Thoracic aorta (tissue), 2 donors: ENCODE results near the gene FAM193B. TPM values are rescaled to one million over a fixed set of nuclear protein-coding genes. Genes with fewer than 3 reads are reported as not detected.

Source experiments
- ATAC-seq: fragments of 150-250 bp; one replicate; pipeline ENCODE4 v1.8.0; 2017; ENCODE audit warnings: low read depth; ENCODE audit not compliant: insufficient number of reproducible peaks, low FRiP score
- DNase-seq: peaks from one replicate; pipeline ENCODE4 v3.0.0-alpha.2; 2020; ENCODE audit warnings: low spot score
- H3K27ac ChIP-seq, 2 donors: fragments of 200-600 bp; sonication (generic); 1 replicate in 1 of 2; 2 replicates in 1 of 2; pipeline ENCODE4 v1.5.1; 2016; ENCODE audit warnings: mild to moderate bottlenecking in 2 of 2, moderate library complexity in 2 of 2
- H3K27me3 ChIP-seq: fragments of 200-600 bp; sonication (generic); replicated peaks from 2 replicates; pipeline ENCODE4 v1.6.0; 2016; ENCODE audit warnings: mild to moderate bottlenecking; ENCODE audit not compliant: insufficient read depth
- H3K36me3 ChIP-seq: fragments of 200-600 bp; sonication (generic); one replicate; pipeline ENCODE4 v1.5.1; 2016
- H3K4me1 ChIP-seq, 2 donors: fragments of 200-600 bp; sonication (generic); 1 replicate in 1 of 2; 2 replicates in 1 of 2; pipeline versions ENCODE4 v1.5.1 to v1.6.0; 2016; ENCODE audit warnings: low read depth in 2 of 2, mild to moderate bottlenecking in 1 of 2; ENCODE audit not compliant: control insufficient read depth in 1 of 2
- H3K4me3 ChIP-seq: fragments of 200-600 bp; sonication (generic); 2 replicates; pipeline ENCODE4 v1.5.1; 2016; ENCODE audit warnings: mild to moderate bottlenecking
- H3K9me3 ChIP-seq: fragments of 200-600 bp; sonication (generic); 2 replicates; pipeline ENCODE4 v1.5.1; 2016
- CTCF ChIP-seq: fragments of 200-600 bp; sonication (generic); IDR thresholded peaks from one replicate; pipeline ENCODE4 v1.5.1; 2019; ENCODE audit warnings: antibody characterized with exemption
- total RNA-seq, 2 donors: library from RNA; depleted of rRNA; stranded (reverse); fragments of >200 nt; gene quantifications; one replicate each; pipeline versions ENCODE4 v1.1.0 to v1.2.3, GENCODE V29; 2016

FAM193B gene
- total RNA-seq, 2 donors from 2014 or later: 76.6 to 103 TPM

- H3K36me3 ChIP-seq: peaks cover 72% of the 10 kb centered on the region
- no peak for DNase-seq
- peaks cover 55 to 93% of the 10 kb centered on the region in 2 donors for H3K4me1 ChIP-seq
- peak; percentile 94 for TF ChIP-seq CTCF
- H3K4me3 ChIP-seq: peak overlapping the region; percentile 90
- ATAC-seq: no peak
- H3K9me3 ChIP-seq: no peaks in the 10 kb centered on the region
- H3K27ac ChIP-seq: peak overlapping the region; percentile 77 to 100
- H3K27me3 ChIP-seq: no peaks in the 10 kb centered on the region
Measured at GRCh38 chr5:177491429-177491945, 62.9 kb downstream of the FAM193B start.

- DNase-seq (no peak), ATAC-seq (no peak)
- H3K4me1 ChIP-seq: peaks cover 53 to 95% of the 10 kb centered on the region in 2 donors
- no peaks in the 10 kb centered on the region for H3K9me3 ChIP-seq
- H3K27ac ChIP-seq: peak overlapping the region; percentile 77 to 100
- no peaks in the 10 kb centered on the region for H3K27me3 ChIP-seq
- TF ChIP-seq CTCF: no peak
- peaks cover 72% of the 10 kb centered on the region for H3K36me3 ChIP-seq
- H3K4me3 ChIP-seq: peak overlapping the region; percentile 90
Measured at GRCh38 chr5:177490992-177491391, 63.4 kb downstream of the FAM193B start.

- TF ChIP-seq CTCF: no peak
- DNase-seq: no peak
- H3K4me3 ChIP-seq: peak overlapping the region; percentile 90
Measured at GRCh38 chr5:177490311-177490991, 63.9 kb downstream of the FAM193B start.

GRCh38 chr5:177489119-177489716 lies 65.1 kb downstream of the FAM193B start:
- ATAC-seq: no peak
- TF ChIP-seq CTCF: no peak
- no peak overlapping the region for H3K4me3 ChIP-seq
- DNase-seq: no peak
- H3K27me3 ChIP-seq: no peaks in the 10 kb centered on the region
- H3K36me3 ChIP-seq: peaks cover 84% of the 10 kb centered on the region
- no peaks in the 10 kb centered on the region for H3K9me3 ChIP-seq
- H3K4me1 ChIP-seq: peaks cover 38 to 95% of the 10 kb centered on the region in 2 donors
- peak overlapping the region; percentile 77 to 100 for H3K27ac ChIP-seq

More at GRCh38 chr5:177490311-177490991, 63.9 kb downstream of the FAM193B start:
- no peaks in the 10 kb centered on the region for H3K27me3 ChIP-seq
- peak overlapping the region; percentile 77 to 100 for H3K27ac ChIP-seq
- peaks cover 74% of the 10 kb centered on the region for H3K36me3 ChIP-seq
- H3K4me1 ChIP-seq: peaks cover 48 to 95% of the 10 kb centered on the region in 2 donors
- ATAC-seq: no peak
- no peaks in the 10 kb centered on the region for H3K9me3 ChIP-seq

GRCh38 chr5:177487975-177488374 lies 66.4 kb downstream of the FAM193B start:
- Histone ChIP-seq H3K36me3 (peaks cover 87% of the 10 kb centered on the region), H3K9me3 (no peaks in the 10 kb centered on the region), H3K27me3 (no peaks in the 10 kb centered on the region), H3K4me3 (no peak overlapping the region), H3K4me1 (peaks cover 25 to 95% of the 10 kb centered on the region in 2 donors), H3K27ac (peak overlapping the region; percentile 19 to 58)
- DNase-seq (no peak), ATAC-seq (no peak)
- TF ChIP-seq CTCF: no peak
